ENCODE results near the gene SPTLC3. TPM values are rescaled to one million over a fixed set of nuclear protein-coding genes. Genes with fewer than 3 reads are reported as not detected.

The SPTLC3 gene
- total and polyA plus RNA-seq, 2 donors: 3.4 to 3.8 TPM

DNA sequence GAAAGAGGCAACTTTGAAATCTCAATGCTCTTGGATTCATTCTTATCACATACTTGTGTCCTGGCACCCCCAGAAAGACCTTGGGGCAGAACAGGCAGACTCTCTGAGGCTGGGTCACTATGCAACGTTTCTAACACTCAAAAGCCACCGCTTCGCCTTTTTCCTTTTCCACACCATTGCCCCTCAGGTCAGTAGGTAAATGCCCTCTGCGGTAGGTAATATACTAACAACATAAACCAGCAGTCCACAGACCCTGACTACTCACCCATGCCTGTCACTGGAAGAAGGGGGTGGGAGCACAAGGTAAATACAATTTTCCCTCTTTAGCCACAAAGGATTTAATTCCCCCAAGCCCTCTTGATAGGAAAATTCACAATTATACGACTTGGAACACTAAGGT lies 6.5 kb upstream of the SPTLC3 start:
- no peak for DNase-seq (ENCODE audit: low read depth in 6 of 9, low spot score in 9 of 9)
- 88% methylated on average over 5 of the region's 5 CpGs for WGBS
- H3K4me1 ChIP-seq (ENCODE audit: control insufficient read depth in 2 of 2, insufficient read depth in 2 of 2, low read length in 2 of 2): no peaks in the 10 kb centered on the region
- H3K36me3 ChIP-seq (ENCODE audit: control insufficient read depth in 2 of 2, insufficient read depth in 2 of 2, low read length in 1 of 2): no peaks in the 10 kb centered on the region
- H3K9me3 ChIP-seq (ENCODE audit: control insufficient read depth in 2 of 2, insufficient read depth in 1 of 2, low read length in 1 of 2): no peaks in the 10 kb centered on the region
- no peaks in the 10 kb centered on the region for H3K27me3 ChIP-seq (ENCODE audit: control insufficient read depth in 2 of 2, insufficient read depth in 1 of 2, low read length in 1 of 2)
- no peak overlapping the region for H3K4me3 ChIP-seq (ENCODE audit: low read length in 2 of 2)
- no peak overlapping the region for H3K27ac ChIP-seq (ENCODE audit: low read depth in 1 of 2, low read length in 1 of 2)

GRCh38 chr20:13006825-13007224 lies 1.9 kb upstream of the SPTLC3 start:
- H3K27ac ChIP-seq (ENCODE audit: low read depth in 1 of 2, low read length in 1 of 2): no peak overlapping the region
- DNase-seq (ENCODE audit: low read depth in 6 of 9, low spot score in 9 of 9): no peak
- no peaks in the 10 kb centered on the region for H3K27me3 ChIP-seq (ENCODE audit: control insufficient read depth in 2 of 2, insufficient read depth in 1 of 2, low read length in 1 of 2)
- no peak overlapping the region for H3K4me3 ChIP-seq (ENCODE audit: low read length in 2 of 2)
- H3K36me3 ChIP-seq (ENCODE audit: control insufficient read depth in 2 of 2, insufficient read depth in 2 of 2, low read length in 1 of 2): no peaks in the 10 kb centered on the region
- H3K9me3 ChIP-seq (ENCODE audit: control insufficient read depth in 2 of 2, insufficient read depth in 1 of 2, low read length in 1 of 2): no peaks in the 10 kb centered on the region
- WGBS: 97% methylated on average over 3 of the region's 3 CpGs
- H3K4me1 ChIP-seq (ENCODE audit: control insufficient read depth in 2 of 2, insufficient read depth in 2 of 2, low read length in 2 of 2): peaks cover 14 to 15% of the 10 kb centered on the region in 2 donors

DNA sequence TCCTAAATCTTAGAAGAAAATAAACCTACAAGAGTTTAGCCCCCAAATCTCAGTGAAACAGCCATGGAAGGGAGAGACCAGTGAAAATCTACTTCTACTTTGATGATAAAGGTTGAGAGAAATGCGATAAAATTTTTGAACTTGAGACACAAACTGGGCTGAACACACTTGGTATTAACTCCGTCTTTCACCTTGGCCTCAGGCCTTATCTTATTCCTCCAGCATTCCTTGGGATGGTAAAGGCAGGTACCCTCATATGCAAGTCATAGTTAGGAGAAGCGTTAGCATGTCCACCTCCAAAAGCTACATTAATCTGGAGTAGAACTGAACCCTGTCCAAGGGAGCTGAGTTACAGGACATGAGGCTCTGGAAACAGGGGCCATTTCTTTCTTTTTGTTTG lies 1.2 kb upstream of the SPTLC3 start:
- whole genome bisulfite sequencing: 80% methylated on average over 3 of the region's 3 CpGs
- H3K4me3 ChIP-seq (ENCODE audit: low read length in 2 of 2): no peak overlapping the region

GRCh38 chr20:13009682-13010406 lies 1.1 kb downstream of the SPTLC3 start:
- H3K9me3 ChIP-seq (ENCODE audit: control insufficient read depth in 2 of 2, insufficient read depth in 1 of 2, low read length in 1 of 2): no peaks in the 10 kb centered on the region
- no peaks in the 10 kb centered on the region for H3K36me3 ChIP-seq (ENCODE audit: control insufficient read depth in 2 of 2, insufficient read depth in 2 of 2, low read length in 1 of 2)
- peak in 5 of 9 donors; percentile 6 to 60 (median 15) for DNase-seq (ENCODE audit: low read depth in 6 of 9, low spot score in 9 of 9)
- H3K27me3 ChIP-seq (ENCODE audit: control insufficient read depth in 2 of 2, insufficient read depth in 1 of 2, low read length in 1 of 2): no peaks in the 10 kb centered on the region
- H3K4me1 ChIP-seq (ENCODE audit: control insufficient read depth in 2 of 2, insufficient read depth in 2 of 2, low read length in 2 of 2): peaks cover 15 to 18% of the 10 kb centered on the region in 2 donors
- 12% methylated on average over 6 of the region's 6 CpGs for WGBS
- peak overlapping the region; percentile 24 to 53 for H3K4me3 ChIP-seq (ENCODE audit: low read length in 2 of 2)
- peak overlapping the region in 1 of 2 donors; percentile 22 for H3K27ac ChIP-seq (ENCODE audit: low read depth in 1 of 2, low read length in 1 of 2)

More for the DNA sequence above, 1.2 kb upstream of the SPTLC3 start:
- Histone ChIP-seq H3K4me1 (ENCODE audit: control insufficient read depth in 2 of 2, insufficient read depth in 2 of 2, low read length in 2 of 2) (peaks cover 14 to 15% of the 10 kb centered on the region in 2 donors), H3K27ac (ENCODE audit: low read depth in 1 of 2, low read length in 1 of 2) (no peak overlapping the region), H3K27me3 (ENCODE audit: control insufficient read depth in 2 of 2, insufficient read depth in 1 of 2, low read length in 1 of 2) (no peaks in the 10 kb centered on the region), H3K9me3 (ENCODE audit: control insufficient read depth in 2 of 2, insufficient read depth in 1 of 2, low read length in 1 of 2) (no peaks in the 10 kb centered on the region), H3K36me3 (ENCODE audit: control insufficient read depth in 2 of 2, insufficient read depth in 2 of 2, low read length in 1 of 2) (no peaks in the 10 kb centered on the region)
- DNase-seq (ENCODE audit: low read depth in 6 of 9, low spot score in 9 of 9): no peak

DNA sequence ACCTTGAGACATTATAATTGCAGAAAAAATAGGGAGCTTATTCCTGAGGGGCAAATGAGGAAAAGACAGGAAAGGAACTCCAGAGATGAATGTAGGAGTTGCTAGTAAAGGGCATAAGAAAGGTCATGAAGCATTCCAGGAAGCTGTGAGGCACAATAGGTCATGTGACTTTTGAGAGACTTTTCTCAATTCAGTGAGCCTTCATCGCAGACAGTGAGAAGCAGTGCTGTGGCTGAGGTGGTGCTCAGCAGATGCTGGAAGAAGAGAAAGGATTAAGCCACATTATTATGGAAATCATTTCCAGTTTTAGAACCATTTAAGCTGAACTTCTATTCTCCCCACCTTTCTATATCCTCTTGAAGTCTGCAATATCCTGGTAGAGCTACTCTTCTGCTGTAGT lies 4.1 kb downstream of the SPTLC3 start:
- no peaks in the 10 kb centered on the region for H3K36me3 ChIP-seq (ENCODE audit: control insufficient read depth in 2 of 2, insufficient read depth in 2 of 2, low read length in 1 of 2)
- DNase-seq (ENCODE audit: low read depth in 6 of 9, low spot score in 9 of 9): peak in 1 of 9 donors; percentile 6
- WGBS: 87% methylated on average over 1 of the region's 1 CpG
- no peaks in the 10 kb centered on the region for H3K9me3 ChIP-seq (ENCODE audit: control insufficient read depth in 2 of 2, insufficient read depth in 1 of 2, low read length in 1 of 2)
- H3K4me1 ChIP-seq (ENCODE audit: control insufficient read depth in 2 of 2, insufficient read depth in 2 of 2, low read length in 2 of 2): peaks cover 15 to 17% of the 10 kb centered on the region in 2 donors
- H3K27ac ChIP-seq (ENCODE audit: low read depth in 1 of 2, low read length in 1 of 2): no peak overlapping the region
- H3K4me3 ChIP-seq (ENCODE audit: low read length in 2 of 2): no peak overlapping the region
- no peaks in the 10 kb centered on the region for H3K27me3 ChIP-seq (ENCODE audit: control insufficient read depth in 2 of 2, insufficient read depth in 1 of 2, low read length in 1 of 2)

DNA sequence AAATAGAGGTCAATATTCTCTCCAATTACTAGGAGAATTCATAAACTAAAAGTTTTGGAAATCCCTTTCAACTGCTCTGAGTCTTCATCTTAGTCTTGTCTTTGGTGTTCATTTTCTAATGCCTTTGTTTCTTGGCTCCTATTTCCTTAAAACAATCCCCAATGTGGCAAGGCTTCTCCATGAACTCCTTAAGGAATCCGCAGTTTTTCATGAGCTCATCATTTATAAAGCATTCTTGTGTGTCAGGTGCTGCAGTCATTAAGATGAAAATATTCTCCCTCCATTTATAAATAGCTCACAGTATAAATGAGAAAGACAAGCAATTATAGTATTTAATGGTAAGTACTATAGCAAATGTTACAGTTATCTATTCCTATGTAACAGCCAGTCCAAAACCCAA lies 4.6 kb downstream of the SPTLC3 start:
- no peaks in the 10 kb centered on the region for H3K27me3 ChIP-seq (ENCODE audit: control insufficient read depth in 2 of 2, insufficient read depth in 1 of 2, low read length in 1 of 2)
- no peak overlapping the region for H3K27ac ChIP-seq (ENCODE audit: low read depth in 1 of 2, low read length in 1 of 2)
- no peaks in the 10 kb centered on the region for H3K36me3 ChIP-seq (ENCODE audit: control insufficient read depth in 2 of 2, insufficient read depth in 2 of 2, low read length in 1 of 2)
- H3K4me3 ChIP-seq (ENCODE audit: low read length in 2 of 2): no peak overlapping the region
- H3K4me1 ChIP-seq (ENCODE audit: control insufficient read depth in 2 of 2, insufficient read depth in 2 of 2, low read length in 2 of 2): peaks cover 15 to 16% of the 10 kb centered on the region in 2 donors
- 93% methylated on average over 1 of the region's 1 CpG for WGBS
- DNase-seq (ENCODE audit: low read depth in 6 of 9, low spot score in 9 of 9): no peak
- no peaks in the 10 kb centered on the region for H3K9me3 ChIP-seq (ENCODE audit: control insufficient read depth in 2 of 2, insufficient read depth in 1 of 2, low read length in 1 of 2)

GRCh38 chr20:13017235-13017634 lies 8.5 kb downstream of the SPTLC3 start:
- no peak for DNase-seq (ENCODE audit: low read depth in 6 of 9, low spot score in 9 of 9)
- no peaks in the 10 kb centered on the region for H3K27me3 ChIP-seq (ENCODE audit: control insufficient read depth in 2 of 2, insufficient read depth in 1 of 2, low read length in 1 of 2)
- no peaks in the 10 kb centered on the region for H3K36me3 ChIP-seq (ENCODE audit: control insufficient read depth in 2 of 2, insufficient read depth in 2 of 2, low read length in 1 of 2)
- H3K27ac ChIP-seq (ENCODE audit: low read depth in 1 of 2, low read length in 1 of 2): no peak overlapping the region
- H3K4me3 ChIP-seq (ENCODE audit: low read length in 2 of 2): no peak overlapping the region
- H3K9me3 ChIP-seq (ENCODE audit: control insufficient read depth in 2 of 2, insufficient read depth in 1 of 2, low read length in 1 of 2): peaks cover 0 to under 1% of the 10 kb centered on the region in 2 donors
- peaks cover 0 to 5% of the 10 kb centered on the region in 2 donors for H3K4me1 ChIP-seq (ENCODE audit: control insufficient read depth in 2 of 2, insufficient read depth in 2 of 2, low read length in 2 of 2)
- 96% methylated on average over 1 of the region's 1 CpG for whole genome bisulfite sequencing

GRCh38 chr20:13017883-13018535 lies 9.2 kb downstream of the SPTLC3 start:
- 91% methylated on average over 2 of the region's 2 CpGs for WGBS
- H3K9me3 ChIP-seq (ENCODE audit: control insufficient read depth in 2 of 2, insufficient read depth in 1 of 2, low read length in 1 of 2): peaks cover 0 to 2% of the 10 kb centered on the region in 2 donors
- DNase-seq (ENCODE audit: low read depth in 6 of 9, low spot score in 9 of 9): no peak
- no peak overlapping the region for H3K27ac ChIP-seq (ENCODE audit: low read depth in 1 of 2, low read length in 1 of 2)
- peaks cover 0 to 1% of the 10 kb centered on the region in 2 donors for H3K4me1 ChIP-seq (ENCODE audit: control insufficient read depth in 2 of 2, insufficient read depth in 2 of 2, low read length in 2 of 2)
- H3K4me3 ChIP-seq (ENCODE audit: low read length in 2 of 2): no peak overlapping the region
- H3K36me3 ChIP-seq (ENCODE audit: control insufficient read depth in 2 of 2, insufficient read depth in 2 of 2, low read length in 1 of 2): no peaks in the 10 kb centered on the region
- no peaks in the 10 kb centered on the region for H3K27me3 ChIP-seq (ENCODE audit: control insufficient read depth in 2 of 2, insufficient read depth in 1 of 2, low read length in 1 of 2)

GRCh38 chr20:13021205-13021970 lies 12.6 kb downstream of the SPTLC3 start:
- Histone ChIP-seq H3K27me3 (ENCODE audit: control insufficient read depth in 2 of 2, insufficient read depth in 1 of 2, low read length in 1 of 2) (no peaks in the 10 kb centered on the region), H3K9me3 (ENCODE audit: control insufficient read depth in 2 of 2, insufficient read depth in 1 of 2, low read length in 1 of 2) (peaks cover 0 to 2% of the 10 kb centered on the region in 2 donors), H3K27ac (ENCODE audit: low read depth in 1 of 2, low read length in 1 of 2) (no peak overlapping the region), H3K4me3 (ENCODE audit: low read length in 2 of 2) (no peak overlapping the region), H3K36me3 (ENCODE audit: control insufficient read depth in 2 of 2, insufficient read depth in 2 of 2, low read length in 1 of 2) (no peaks in the 10 kb centered on the region), H3K4me1 (ENCODE audit: control insufficient read depth in 2 of 2, insufficient read depth in 2 of 2, low read length in 2 of 2) (no peaks in the 10 kb centered on the region)
- WGBS: 97% methylated on average over 5 of the region's 5 CpGs
- DNase-seq (ENCODE audit: low read depth in 6 of 9, low spot score in 9 of 9): no peak
